ENCODE measurements around the gene ZNF212.
"Not testable (repeated sequence)": the region's sequence is repeated elsewhere in the genome, so short reads cannot be mapped to it uniquely, and the experiment has no call there.

ZNF212 gene

GRCh38 chr7:149229526-149229925, 9.9 kb upstream of the ZNF212 start:
- Histone ChIP-seq H3K9me3 (ENCODE audit: insufficient read depth, low read length) (no peaks in the 10 kb centered on the region), H3K27ac (ENCODE audit: low read length) (no peak overlapping the region), H3K4me3 (ENCODE audit: low read length) (no peak overlapping the region), H3K36me3 (replicated peaks; ENCODE audit: low read depth, low read length) (peaks cover 13% of the 10 kb centered on the region), H3K9ac (ENCODE audit: low read length) (no peak overlapping the region), H4K20me1 (ENCODE audit: insufficient read depth, low read length) (no peaks in the 10 kb centered on the region), H3K4me2 (ENCODE audit: low read length) (no peak overlapping the region), H3K4me1 (ENCODE audit: low read length) (no peaks in the 10 kb centered on the region), H2AFZ (ENCODE audit: low read depth, low read length) (no peak overlapping the region), H3K79me2 (ENCODE audit: low read length) (no peaks in the 10 kb centered on the region), H3K27me3 (ENCODE audit: low read depth, low read length) (no peaks in the 10 kb centered on the region)
- TF ChIP-seq, protein P1, sequence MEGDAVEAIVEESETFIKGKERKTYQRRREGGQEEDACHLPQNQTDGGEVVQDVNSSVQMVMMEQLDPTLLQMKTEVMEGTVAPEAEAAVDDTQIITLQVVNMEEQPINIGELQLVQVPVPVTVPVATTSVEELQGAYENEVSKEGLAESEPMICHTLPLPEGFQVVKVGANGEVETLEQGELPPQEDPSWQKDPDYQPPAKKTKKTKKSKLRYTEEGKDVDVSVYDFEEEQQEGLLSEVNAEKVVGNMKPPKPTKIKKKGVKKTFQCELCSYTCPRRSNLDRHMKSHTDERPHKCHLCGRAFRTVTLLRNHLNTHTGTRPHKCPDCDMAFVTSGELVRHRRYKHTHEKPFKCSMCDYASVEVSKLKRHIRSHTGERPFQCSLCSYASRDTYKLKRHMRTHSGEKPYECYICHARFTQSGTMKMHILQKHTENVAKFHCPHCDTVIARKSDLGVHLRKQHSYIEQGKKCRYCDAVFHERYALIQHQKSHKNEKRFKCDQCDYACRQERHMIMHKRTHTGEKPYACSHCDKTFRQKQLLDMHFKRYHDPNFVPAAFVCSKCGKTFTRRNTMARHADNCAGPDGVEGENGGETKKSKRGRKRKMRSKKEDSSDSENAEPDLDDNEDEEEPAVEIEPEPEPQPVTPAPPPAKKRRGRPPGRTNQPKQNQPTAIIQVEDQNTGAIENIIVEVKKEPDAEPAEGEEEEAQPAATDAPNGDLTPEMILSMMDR (IDR thresholded peaks at IDR 0.05; ENCODE audit: low read depth, low read length): no peak
- no peak for TF ChIP-seq EZH2phosphoT487 (IDR thresholded peaks at IDR 0.05; ENCODE audit: low read depth)

DNA sequence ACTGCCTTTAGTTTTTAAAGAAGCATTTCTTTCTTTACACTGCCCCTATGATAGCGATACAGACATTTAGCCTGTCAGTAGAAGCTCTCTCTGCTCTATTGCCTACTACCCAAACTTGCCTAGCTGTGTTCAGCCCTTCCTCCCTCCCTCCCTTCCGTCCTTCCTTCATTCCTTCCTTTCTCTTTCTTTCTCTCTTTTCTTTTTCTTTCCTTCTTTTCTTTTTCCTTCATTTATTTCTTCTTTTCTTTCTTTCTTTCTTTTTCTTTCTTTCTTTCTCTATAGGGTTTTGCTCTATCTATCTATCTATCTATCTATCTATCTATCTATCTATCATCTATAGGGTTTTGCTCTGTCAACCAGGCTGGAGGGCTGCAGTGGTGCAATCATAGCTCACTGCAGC, 7.1 kb upstream of the ZNF212 start:
- Histone ChIP-seq H3K4me1 (ENCODE audit: low read length) (no peaks in the 10 kb centered on the region), H3K27ac (ENCODE audit: low read length) (no peak overlapping the region), H3K27me3 (ENCODE audit: low read depth, low read length) (peaks cover 3% of the 10 kb centered on the region; the same call in 1 of the 2 replicates), H3K9me3 (ENCODE audit: insufficient read depth, low read length) (no peaks in the 10 kb centered on the region), H3K4me2 (ENCODE audit: low read length) (no peak overlapping the region), H3K79me2 (ENCODE audit: low read length) (no peaks in the 10 kb centered on the region), H4K20me1 (ENCODE audit: insufficient read depth, low read length) (no peaks in the 10 kb centered on the region), H3K36me3 (replicated peaks; ENCODE audit: low read depth, low read length) (no peaks in the 10 kb centered on the region), H3K4me3 (ENCODE audit: low read length) (no peak overlapping the region), H3K9ac (ENCODE audit: low read length) (no peak overlapping the region), H2AFZ (ENCODE audit: low read depth, low read length) (no peak overlapping the region)
- TF ChIP-seq, protein P1 (IDR thresholded peaks at IDR 0.05; ENCODE audit: low read depth, low read length): no peak
- no peak for TF ChIP-seq EZH2phosphoT487 (IDR thresholded peaks at IDR 0.05; ENCODE audit: low read depth)

DNA sequence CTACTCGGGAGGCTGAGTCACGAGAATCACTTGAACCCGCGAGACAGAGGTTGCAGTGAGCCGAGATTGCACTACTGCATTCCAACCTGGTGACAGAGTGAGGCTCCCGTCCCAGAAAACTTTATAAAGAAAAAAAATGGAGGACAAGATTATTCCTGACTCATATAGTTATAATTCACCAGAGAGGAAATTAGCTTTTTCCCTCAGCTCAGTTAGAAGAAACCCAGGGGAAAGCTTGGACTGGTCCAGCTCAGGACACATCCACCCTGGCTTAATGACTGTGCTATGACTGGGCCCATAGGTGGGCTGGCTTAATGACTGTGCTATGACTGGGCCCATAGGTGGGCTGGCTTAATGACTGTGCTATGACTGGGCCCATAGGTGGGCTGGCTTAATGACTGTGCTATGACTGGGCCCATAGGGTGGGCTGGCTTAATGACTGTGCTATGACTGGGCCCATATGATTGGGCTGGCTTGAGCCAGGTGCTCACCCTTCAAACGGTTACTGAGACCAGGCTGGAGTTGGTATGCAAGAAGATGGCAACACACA, 5.7 kb upstream of the ZNF212 start:
- H3K4me2 ChIP-seq (ENCODE audit: low read length); H3K9ac ChIP-seq (ENCODE audit: low read length); H3K9me3 ChIP-seq (ENCODE audit: insufficient read depth, low read length); H3K4me1 ChIP-seq (ENCODE audit: low read length); H3K36me3 ChIP-seq (replicated peaks; ENCODE audit: low read depth, low read length); H3K27ac ChIP-seq (ENCODE audit: low read length); H3K4me3 ChIP-seq (ENCODE audit: low read length); H4K20me1 ChIP-seq (ENCODE audit: insufficient read depth, low read length); H3K79me2 ChIP-seq (ENCODE audit: low read length); H2AFZ ChIP-seq (ENCODE audit: low read depth, low read length): not testable (repeated sequence)
- peaks cover 10% of the 10 kb centered on the region; the same call in 1 of the 2 replicates for H3K27me3 ChIP-seq (ENCODE audit: low read depth, low read length)

- peaks cover 25% of the 10 kb centered on the region for H3K79me2 ChIP-seq (ENCODE audit: low read length)
- H3K9ac ChIP-seq (ENCODE audit: low read length): no peak overlapping the region
- no peak overlapping the region for H3K4me3 ChIP-seq (ENCODE audit: low read length)
- TF ChIP-seq, protein P1 (IDR thresholded peaks at IDR 0.05; ENCODE audit: low read depth, low read length): no peak
- TF ChIP-seq EZH2phosphoT487 (IDR thresholded peaks at IDR 0.05; ENCODE audit: low read depth): no peak
- no peak overlapping the region for H3K27ac ChIP-seq (ENCODE audit: low read length)
- H3K36me3 ChIP-seq (replicated peaks; ENCODE audit: low read depth, low read length): peaks cover 9% of the 10 kb centered on the region
- peaks cover 9% of the 10 kb centered on the region; the same call in 1 of the 2 replicates for H3K9me3 ChIP-seq (ENCODE audit: insufficient read depth, low read length)
- H3K27me3 ChIP-seq (ENCODE audit: low read depth, low read length): peaks cover 10% of the 10 kb centered on the region; the same call in 1 of the 2 replicates
- no peak overlapping the region for H2AFZ ChIP-seq (ENCODE audit: low read depth, low read length)
- H4K20me1 ChIP-seq (ENCODE audit: insufficient read depth, low read length): no peaks in the 10 kb centered on the region; the same call in 1 of the 2 replicates
- H3K4me1 ChIP-seq (ENCODE audit: low read length): peaks cover 16% of the 10 kb centered on the region
- no peak overlapping the region for H3K4me2 ChIP-seq (ENCODE audit: low read length)
These were observed 1.9 kb upstream of the ZNF212 start for GRCh38 chr7:149237502-149237901.
